Loucy (cell line): ENCODE measurements around the gene PIAS4.

Source experiments
- EZH2phosphoT487 ChIP-seq: fragments of 200-600 bp; IDR thresholded peaks from 2 replicates; pipeline ENCODE4 v1.6.1; 2018; ENCODE audit warnings: antibody characterized with exemption, mild to moderate bottlenecking, moderate library complexity, borderline replicate concordance
- TF ChIP-seq, protein P1 (sequence below): fragments of 200-600 bp; sonication (generic); conservative IDR thresholded peaks from 2 replicates; pipeline ENCODE4 v1.5.1; 2014; ENCODE audit warnings: mild to moderate bottlenecking, antibody characterized with exemption, low read length

GRCh38 chr19:4036576-4037300, 29.2 kb downstream of the PIAS4 start:
- TF ChIP-seq, protein P1, sequence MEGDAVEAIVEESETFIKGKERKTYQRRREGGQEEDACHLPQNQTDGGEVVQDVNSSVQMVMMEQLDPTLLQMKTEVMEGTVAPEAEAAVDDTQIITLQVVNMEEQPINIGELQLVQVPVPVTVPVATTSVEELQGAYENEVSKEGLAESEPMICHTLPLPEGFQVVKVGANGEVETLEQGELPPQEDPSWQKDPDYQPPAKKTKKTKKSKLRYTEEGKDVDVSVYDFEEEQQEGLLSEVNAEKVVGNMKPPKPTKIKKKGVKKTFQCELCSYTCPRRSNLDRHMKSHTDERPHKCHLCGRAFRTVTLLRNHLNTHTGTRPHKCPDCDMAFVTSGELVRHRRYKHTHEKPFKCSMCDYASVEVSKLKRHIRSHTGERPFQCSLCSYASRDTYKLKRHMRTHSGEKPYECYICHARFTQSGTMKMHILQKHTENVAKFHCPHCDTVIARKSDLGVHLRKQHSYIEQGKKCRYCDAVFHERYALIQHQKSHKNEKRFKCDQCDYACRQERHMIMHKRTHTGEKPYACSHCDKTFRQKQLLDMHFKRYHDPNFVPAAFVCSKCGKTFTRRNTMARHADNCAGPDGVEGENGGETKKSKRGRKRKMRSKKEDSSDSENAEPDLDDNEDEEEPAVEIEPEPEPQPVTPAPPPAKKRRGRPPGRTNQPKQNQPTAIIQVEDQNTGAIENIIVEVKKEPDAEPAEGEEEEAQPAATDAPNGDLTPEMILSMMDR = no peak
- no peak for TF ChIP-seq EZH2phosphoT487
